Islet precursor cell (in vitro differentiated cells): ENCODE measurements around the gene KCP.

ENCODE experiments used
- DNase-seq: peaks from one replicate; pipeline ENCODE4 v3.0.0-alpha.2; 2018

Gene KCP

GRCh38 chr7:128906001-128906765, 4.3 kb downstream of the KCP start:
- peak; percentile 35 for DNase-seq

- DNase-seq: peak; percentile 41
Measured at GRCh38 chr7:128904381-128905197, 5.9 kb downstream of the KCP start.

- peak; percentile 43 for DNase-seq
Measured at GRCh38 chr7:128903621-128904361, 6.7 kb downstream of the KCP start.

- peak; percentile 42 for DNase-seq
Measured at GRCh38 chr7:128902761-128903585, 7.5 kb downstream of the KCP start.

GRCh38 chr7:128900237-128900636, 10.3 kb downstream of the KCP start:
- DNase-seq: no peak

GRCh38 chr7:128899392-128899791, 11.1 kb downstream of the KCP start:
- DNase-seq: no peak

GRCh38 chr7:128895320-128895719, 15.2 kb downstream of the KCP start:
- DNase-seq: peak; percentile 20

- no peak for DNase-seq
Measured at GRCh38 chr7:128894101-128894440, 16.4 kb downstream of the KCP start.

GRCh38 chr7:128893251-128894100, 17.0 kb downstream of the KCP start:
- DNase-seq: peak; percentile 55

GRCh38 chr7:128892521-128893250, 17.8 kb downstream of the KCP start:
- DNase-seq: peak; percentile 53

GRCh38 chr7:128891942-128892269, 18.6 kb downstream of the KCP start:
- DNase-seq: peak; percentile 46

GRCh38 chr7:128891110-128891941, 19.2 kb downstream of the KCP start:
- DNase-seq: peak; percentile 93

GRCh38 chr7:128890306-128891109, 20.0 kb downstream of the KCP start:
- peak; percentile 91 for DNase-seq

- peak; percentile 71 for DNase-seq
Measured at GRCh38 chr7:128889121-128889520, 21.4 kb downstream of the KCP start.

GRCh38 chr7:128888756-128889095, 21.8 kb downstream of the KCP start:
- peak; percentile 56 for DNase-seq

- DNase-seq: no peak
Measured at GRCh38 chr7:128888039-128888755, 22.3 kb downstream of the KCP start.

GRCh38 chr7:128887169-128888038, 23.1 kb downstream of the KCP start:
- peak; percentile 46 for DNase-seq
